Lung (tissue), 12 donors: ENCODE results near the gene HCN2. TPM values are rescaled to one million over a fixed set of nuclear protein-coding genes. Genes with fewer than 3 reads are reported as not detected.

Experiments
- ATAC-seq: fragments of 200-7000 bp; cut with Tn5 transposase; one replicate; pipeline ENCODE4 v1.9.1; 2020; ENCODE audit warnings: moderate number of reproducible peaks; ENCODE audit not compliant: insufficient read depth, low FRiP score
- DNase-seq, 3 donors: peaks; one replicate each; pipeline ENCODE4 v3.0.0-alpha.2; 2013 to 2017
- H3K27ac ChIP-seq, 2 donors: one replicate each; pipeline ENCODE4 v1.5.1; 2013; ENCODE audit warnings: mild to moderate bottlenecking in 2 of 2, moderate library complexity in 2 of 2, control low read depth in 1 of 2, inconsistent platforms in 1 of 2, low read depth in 1 of 2, low read length in 1 of 2
- H3K27me3 ChIP-seq, 3 donors: one replicate each; pipeline ENCODE4 v1.5.1; 2013; ENCODE audit warnings: low read length in 2 of 3; ENCODE audit not compliant: control insufficient read depth in 3 of 3, insufficient read depth in 3 of 3
- H3K36me3 ChIP-seq, 4 donors: one replicate each; pipeline ENCODE4 v1.5.1; 2013; ENCODE audit warnings: low read length in 4 of 4, mild to moderate bottlenecking in 1 of 4, moderate library complexity in 1 of 4; ENCODE audit not compliant: control insufficient read depth in 4 of 4, insufficient read depth in 4 of 4
- H3K4me1 ChIP-seq, 5 donors: one replicate each; pipeline ENCODE4 v1.5.1; 2013; ENCODE audit warnings: low read length in 5 of 5, mild to moderate bottlenecking in 2 of 5, moderate library complexity in 1 of 5; ENCODE audit not compliant: control insufficient read depth in 5 of 5, insufficient read depth in 5 of 5
- H3K4me3 ChIP-seq: one replicate; pipeline ENCODE4 v1.5.1; 2013; ENCODE audit warnings: mild to moderate bottlenecking, control low read depth, moderate library complexity
- H3K9ac ChIP-seq, 2 donors: one replicate each; pipeline ENCODE4 v1.5.1; 2013; ENCODE audit warnings: low read length in 2 of 2, control low read depth in 1 of 2; ENCODE audit not compliant: insufficient read depth in 1 of 2
- H3K9me3 ChIP-seq, 4 donors: one replicate each; pipeline ENCODE4 v1.5.1; 2013; ENCODE audit warnings: low read length in 3 of 4, mild to moderate bottlenecking in 1 of 4, moderate library complexity in 1 of 4; ENCODE audit not compliant: control insufficient read depth in 4 of 4, insufficient read depth in 3 of 4
- WGBS, 2 donors: extraction: QIAGEN DNeasy Blood & Tissue Kit; methylation state at CpG; one replicate each; pipeline ENCODE4 v1.1.7; 2013; 5-methylcytosine and 5-hydroxymethylcytosine counted together
- polyA plus RNA-seq, 2 donors: library from polyadenylated mRNA; stranded (reverse); fragments of 200-250 nt; gene quantifications; one replicate each; pipeline ENCODE4 v1.2.1, GENCODE V29; 2013
- total RNA-seq, 2 donors: library from RNA; depleted of rRNA in 1 of 2; stranded (reverse); fragments of >200 nt in 1 of 2; gene quantifications; one replicate each; pipeline ENCODE4 v1.2.1, GENCODE V29; 2014 to 2021
- TF ChIP-seq, protein P1 (sequence below): IDR thresholded peaks from 2 replicates; pipeline ENCODE4 v1.5.1; 2012; ENCODE audit warnings: mild to moderate bottlenecking; ENCODE audit errors: control extremely low read depth, extremely low read depth
- donor health status: control.
- donor health status: control.
- donor health status: Bipolar disorder and iron deficiency.
- donor health status: healthy.
- donor health status: DM: yes; HTN: yes; CAD: no.

HCN2 gene
- total and polyA plus RNA-seq, 4 donors, result 0.04 to 0.37 (median 0.16) TPM

DNA sequence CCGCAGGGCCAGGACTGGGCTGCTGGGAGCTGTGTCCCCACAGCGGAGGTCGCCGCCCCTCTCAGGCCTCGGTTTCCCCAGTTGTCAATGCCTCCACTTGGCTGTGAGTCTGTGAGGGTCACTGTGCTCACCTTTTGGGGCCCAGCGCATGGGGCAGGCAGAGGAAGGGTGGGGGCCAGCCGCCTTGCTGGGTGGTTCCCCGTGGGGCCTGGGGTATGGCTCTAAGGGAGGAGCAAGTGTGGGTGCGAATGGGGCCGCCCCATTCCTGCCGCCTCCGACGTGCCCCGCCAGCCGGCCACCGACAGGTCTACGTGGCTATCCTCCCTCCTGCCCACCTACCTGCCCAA lies 49.2 kb downstream of the HCN2 start:
- H3K36me3 ChIP-seq, result no peaks in the 10 kb centered on the region
- no peak overlapping the region for H3K4me3 ChIP-seq
- no peaks in the 10 kb centered on the region for H3K27me3 ChIP-seq
- H3K9me3 ChIP-seq, result no peaks in the 10 kb centered on the region
- no peak for DNase-seq
- WGBS, 2 donors, result 65 to 73% methylated on average over 16 to 17 of the region's 17 CpGs
- TF ChIP-seq, protein P1, sequence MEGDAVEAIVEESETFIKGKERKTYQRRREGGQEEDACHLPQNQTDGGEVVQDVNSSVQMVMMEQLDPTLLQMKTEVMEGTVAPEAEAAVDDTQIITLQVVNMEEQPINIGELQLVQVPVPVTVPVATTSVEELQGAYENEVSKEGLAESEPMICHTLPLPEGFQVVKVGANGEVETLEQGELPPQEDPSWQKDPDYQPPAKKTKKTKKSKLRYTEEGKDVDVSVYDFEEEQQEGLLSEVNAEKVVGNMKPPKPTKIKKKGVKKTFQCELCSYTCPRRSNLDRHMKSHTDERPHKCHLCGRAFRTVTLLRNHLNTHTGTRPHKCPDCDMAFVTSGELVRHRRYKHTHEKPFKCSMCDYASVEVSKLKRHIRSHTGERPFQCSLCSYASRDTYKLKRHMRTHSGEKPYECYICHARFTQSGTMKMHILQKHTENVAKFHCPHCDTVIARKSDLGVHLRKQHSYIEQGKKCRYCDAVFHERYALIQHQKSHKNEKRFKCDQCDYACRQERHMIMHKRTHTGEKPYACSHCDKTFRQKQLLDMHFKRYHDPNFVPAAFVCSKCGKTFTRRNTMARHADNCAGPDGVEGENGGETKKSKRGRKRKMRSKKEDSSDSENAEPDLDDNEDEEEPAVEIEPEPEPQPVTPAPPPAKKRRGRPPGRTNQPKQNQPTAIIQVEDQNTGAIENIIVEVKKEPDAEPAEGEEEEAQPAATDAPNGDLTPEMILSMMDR, result no peak
- no peak for ATAC-seq
- no peak overlapping the region for H3K9ac ChIP-seq
- H3K27ac ChIP-seq, result no peak overlapping the region
- peaks cover 0 to 14% (median 4%) of the 10 kb centered on the region in 5 donors for H3K4me1 ChIP-seq

DNA sequence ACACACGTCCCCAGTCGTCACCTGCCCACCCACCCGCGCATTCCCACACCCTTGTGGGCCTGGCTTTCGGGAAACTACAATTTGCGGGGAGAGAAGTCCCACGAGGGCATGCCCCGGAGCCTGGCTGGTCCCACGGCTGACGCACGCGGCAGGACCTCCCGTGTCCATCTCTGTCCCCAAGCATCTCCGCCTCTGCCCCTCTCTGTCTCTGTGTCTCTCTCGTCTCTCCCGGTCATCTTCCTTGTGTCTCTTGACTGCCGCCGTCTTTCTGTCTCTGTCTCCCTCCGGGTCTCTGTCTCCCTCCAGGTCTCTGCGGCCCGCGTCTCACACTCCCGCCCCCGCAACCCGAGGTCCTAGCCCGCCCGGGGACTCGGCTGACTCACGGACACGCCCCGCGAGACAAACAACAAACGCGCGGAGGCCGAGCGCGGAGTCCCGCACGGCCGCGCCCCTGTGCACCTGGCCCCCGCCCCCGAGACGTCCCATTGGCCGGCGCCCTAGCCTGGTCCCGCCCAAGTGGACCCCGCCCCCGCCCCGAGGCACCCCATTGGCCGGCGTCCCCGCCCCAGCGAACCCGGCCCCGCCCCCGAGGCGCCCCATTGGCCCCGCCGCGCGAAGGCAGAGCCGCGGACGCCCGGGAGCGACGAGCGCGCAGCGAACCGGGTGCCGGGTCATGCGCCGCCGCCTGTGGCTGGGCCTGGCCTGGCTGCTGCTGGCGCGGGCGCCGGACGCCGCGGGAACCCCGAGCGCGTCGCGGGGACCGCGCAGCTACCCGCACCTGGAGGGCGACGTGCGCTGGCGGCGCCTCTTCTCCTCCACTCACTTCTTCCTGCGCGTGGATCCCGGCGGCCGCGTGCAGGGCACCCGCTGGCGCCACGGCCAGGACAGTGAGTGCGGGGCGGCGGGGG lies 49.8 kb downstream of the HCN2 start, which contains the start of gene FGF22:
FGF22 (plus strand) TSS at position 627 of the 908 bp plus-strand sequence; CDS start at position 674, 47 bp downstream.
- peak; percentile 78 to 91 (median 85) for DNase-seq
- peak within 1 kb of the TSS in 1 of 2 donors; percentile 23 for H3K9ac ChIP-seq
- ATAC-seq, result peak; percentile 90
- TF ChIP-seq, protein P1, result no peak
- H3K4me1 ChIP-seq, result peaks cover 0 to 7% (median 4%) of the 10 kb centered on the region in 5 donors
- no peak within 1 kb of the TSS for H3K27ac ChIP-seq
- 5 to 7% methylated on average over 101 to 109 of the region's 109 CpGs for WGBS, 2 donors
- peak within 1 kb of the TSS; percentile 35 for H3K4me3 ChIP-seq
- H3K36me3 ChIP-seq, result peaks cover 0 to 2% (median 0%) of the 10 kb centered on the region in 4 donors
- no peaks in the 10 kb centered on the region for H3K27me3 ChIP-seq
- no peaks in the 10 kb centered on the region for H3K9me3 ChIP-seq

DNA sequence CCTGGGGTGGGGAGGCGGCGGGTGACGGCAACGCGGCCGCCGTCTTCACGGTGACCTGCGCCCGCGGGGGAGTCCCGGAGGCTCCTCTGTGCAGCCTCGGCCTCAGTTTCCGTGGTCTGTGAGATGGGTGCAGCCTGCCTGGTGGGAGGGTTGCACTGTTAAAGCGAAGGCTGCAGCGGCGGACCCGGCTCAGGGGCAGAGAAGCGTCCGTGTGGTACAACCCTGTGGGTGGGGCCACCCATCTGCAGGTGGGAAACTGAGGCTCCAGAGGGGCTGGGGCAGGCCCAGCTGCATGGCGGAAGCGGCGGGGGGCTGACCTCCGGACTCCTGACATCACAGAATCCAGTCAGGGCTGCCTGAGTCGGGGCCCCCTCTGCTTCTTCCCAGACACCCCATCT lies 50.5 kb downstream of the HCN2 start:
- DNase-seq, result no peak
- no peak overlapping the region for H3K27ac ChIP-seq

More for the DNA sequence above, 50.5 kb downstream of the HCN2 start:
- Histone ChIP-seq H3K9me3 (no peaks in the 10 kb centered on the region), H3K27me3 (no peaks in the 10 kb centered on the region), H3K4me3 (no peak overlapping the region), H3K9ac (no peak overlapping the region), H3K36me3 (peaks cover 0 to 8% (median 0%) of the 10 kb centered on the region in 4 donors), H3K4me1 (peaks cover 0 to 7% (median 4%) of the 10 kb centered on the region in 5 donors)
- TF ChIP-seq, protein P1, result no peak
- 47 to 63% methylated on average over 24 to 25 of the region's 25 CpGs for WGBS, 2 donors
- ATAC-seq, result no peak
